HG02571 (cell line): ENCODE results near the gene PJA2.

Source experiments
- ATAC-seq: cut with Tn5 transposase; IDR thresholded peaks from one replicate; pipeline ENCODE4 v1.9.1; 2021; ENCODE audit warnings: mild to moderate bottlenecking, moderate library complexity; ENCODE audit not compliant: unreplicated experiment

PJA2 gene

GRCh38 chr5:109351988-109352864 lies 57.5 kb downstream of the PJA2 start:
- no peak for ATAC-seq

GRCh38 chr5:109350537-109351270 lies 59.1 kb downstream of the PJA2 start:
- no peak for ATAC-seq

- ATAC-seq = no peak
These were observed 60.4 kb downstream of the PJA2 start for GRCh38 chr5:109349388-109349787.

GRCh38 chr5:109347252-109347888 lies 62.4 kb downstream of the PJA2 start:
- ATAC-seq = no peak

DNA sequence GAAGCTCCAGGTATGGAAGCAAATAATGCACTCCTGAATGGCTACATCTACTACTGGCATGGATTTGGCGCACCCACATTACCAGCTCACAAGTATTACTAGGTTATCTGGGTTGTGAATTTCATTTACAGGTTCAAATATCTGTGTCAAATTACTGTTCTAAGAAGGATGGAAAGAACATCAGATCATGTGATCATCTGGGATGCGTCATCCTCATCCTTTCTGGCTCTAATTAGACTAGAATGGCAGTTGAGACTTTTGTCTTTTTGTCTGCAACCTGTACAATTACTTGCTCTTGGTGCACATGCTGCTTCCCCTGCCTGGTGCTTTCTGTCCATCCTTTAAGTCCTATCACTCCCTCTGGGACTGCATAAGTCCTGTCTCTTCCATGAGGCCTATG lies 64.1 kb downstream of the PJA2 start:
- ATAC-seq = no peak

DNA sequence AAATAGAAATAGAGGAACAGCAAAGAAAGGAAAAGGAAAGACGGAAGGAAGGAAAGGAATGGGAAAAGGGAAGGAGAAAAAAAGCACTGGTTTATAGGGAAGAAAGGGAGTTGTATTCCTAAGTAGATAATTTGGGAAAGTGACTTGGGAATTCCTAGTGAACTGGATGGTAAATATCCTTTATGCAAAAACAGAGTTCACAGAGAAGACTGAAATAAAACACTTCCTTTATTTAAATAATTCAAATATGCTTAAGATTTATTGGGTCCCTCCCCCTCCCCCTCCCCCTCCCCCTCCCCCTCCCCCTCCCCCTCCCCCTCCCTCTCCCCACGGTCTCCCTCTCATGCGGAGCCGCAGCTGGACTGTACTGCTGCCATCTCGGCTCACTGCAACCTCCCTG lies 69.4 kb downstream of the PJA2 start:
- ATAC-seq = no peak

DNA sequence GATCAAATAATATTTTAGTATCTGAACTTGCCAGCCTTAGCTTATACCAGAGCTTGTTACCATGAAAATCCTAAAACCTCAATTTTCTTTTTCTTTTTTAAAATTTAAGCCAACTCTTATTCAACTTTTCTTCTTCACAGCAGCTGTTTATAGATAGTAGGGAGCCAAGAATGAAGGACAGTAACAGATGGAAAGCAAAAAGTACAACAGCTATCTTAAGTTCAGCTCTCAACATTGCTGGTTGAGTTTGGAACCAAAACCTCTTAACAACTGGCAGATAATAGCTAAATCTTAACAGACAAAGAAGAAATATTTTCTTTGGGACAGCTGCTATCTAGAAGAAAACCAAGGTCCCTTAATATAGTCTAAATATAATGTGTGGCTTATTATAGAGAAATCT lies 74.7 kb downstream of the PJA2 start:
- no peak for ATAC-seq

GRCh38 chr5:109334056-109334455 lies 75.7 kb downstream of the PJA2 start:
- ATAC-seq = no peak

DNA sequence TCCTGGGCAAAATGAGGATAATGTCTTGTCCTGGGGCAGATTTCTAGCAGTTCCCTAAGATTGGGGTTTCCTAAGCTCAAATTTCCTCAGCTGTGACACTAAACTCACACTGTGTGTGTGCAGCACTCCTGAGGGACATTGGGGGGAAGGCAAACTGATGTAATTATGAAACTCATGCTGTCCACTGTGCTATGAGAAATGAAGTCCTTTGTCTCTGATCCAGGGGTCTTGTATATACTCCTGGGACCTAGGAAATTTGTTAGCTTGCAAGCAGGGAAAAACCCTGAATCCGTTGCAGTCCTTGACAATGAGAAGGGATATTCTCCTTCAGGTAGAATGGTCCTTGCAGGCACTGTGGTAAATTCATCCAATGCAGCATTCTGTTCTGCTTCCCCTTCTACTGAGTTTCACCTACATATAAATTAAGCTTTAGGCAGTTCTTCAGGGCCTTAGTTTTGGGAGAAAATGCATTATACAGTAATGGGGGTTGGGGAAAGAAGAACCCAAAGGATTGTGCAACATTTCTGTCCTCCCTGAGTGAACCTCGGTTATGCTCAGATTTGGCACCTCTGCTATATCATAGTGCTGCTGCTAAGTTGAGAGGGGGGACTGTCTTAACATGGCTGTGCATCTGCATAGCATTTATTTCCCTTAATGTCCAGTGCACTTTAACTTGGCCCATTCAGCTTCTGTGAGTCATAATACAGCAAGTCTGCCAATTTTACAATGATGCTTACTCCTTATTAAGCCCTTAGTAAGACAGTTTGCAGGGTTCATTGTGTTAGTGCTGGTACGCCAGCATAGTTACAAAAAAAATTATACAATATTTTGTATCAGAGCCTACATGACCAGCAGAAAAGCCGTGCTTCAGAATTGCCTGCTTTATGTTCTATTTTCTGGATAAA lies 80.2 kb downstream of the PJA2 start:
- no peak for ATAC-seq

- no peak for ATAC-seq
These were observed 81.1 kb downstream of the PJA2 start for GRCh38 chr5:109328626-109329025.

- ATAC-seq = no peak
These were observed 82.2 kb downstream of the PJA2 start for GRCh38 chr5:109327570-109327969.

DNA sequence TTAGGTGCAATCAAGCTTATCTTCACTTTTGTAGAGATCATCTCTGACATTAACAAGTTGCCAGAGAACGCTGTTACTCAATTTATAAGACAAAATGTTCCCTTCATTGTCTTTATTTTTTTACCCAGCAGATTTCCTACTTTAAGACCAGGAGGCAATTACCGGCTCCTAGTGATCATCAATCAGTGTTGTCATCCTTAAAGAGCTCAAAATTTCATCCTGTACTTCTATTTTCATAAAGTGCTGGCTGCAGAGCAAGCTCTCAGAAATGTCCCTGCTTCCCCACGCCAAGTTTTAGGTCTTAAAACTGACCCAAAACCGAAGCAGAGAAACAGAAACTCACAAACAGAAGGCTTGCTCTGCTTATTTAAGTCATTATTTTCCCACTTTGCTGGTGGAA lies 82.9 kb downstream of the PJA2 start:
- ATAC-seq = no peak

DNA sequence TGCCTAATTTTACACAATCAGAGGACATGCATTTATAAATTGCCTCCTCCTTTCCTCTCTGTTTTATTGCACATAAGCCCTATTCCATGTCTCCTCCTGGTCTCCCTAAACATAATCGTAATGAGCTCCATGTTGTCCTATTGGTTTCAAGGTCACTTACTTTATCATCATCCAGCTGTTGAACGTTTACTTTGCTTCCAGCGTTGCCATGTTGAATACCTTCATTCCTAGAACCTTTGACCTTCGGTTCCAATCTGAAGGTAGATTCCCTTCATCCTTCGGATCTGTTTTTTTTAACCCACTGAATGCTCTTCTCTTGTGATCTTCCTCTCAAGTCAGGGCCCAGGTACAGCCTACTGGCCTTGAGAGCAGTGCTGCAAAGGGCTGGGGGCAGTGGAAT lies 84.3 kb downstream of the PJA2 start:
- no peak for ATAC-seq

DNA sequence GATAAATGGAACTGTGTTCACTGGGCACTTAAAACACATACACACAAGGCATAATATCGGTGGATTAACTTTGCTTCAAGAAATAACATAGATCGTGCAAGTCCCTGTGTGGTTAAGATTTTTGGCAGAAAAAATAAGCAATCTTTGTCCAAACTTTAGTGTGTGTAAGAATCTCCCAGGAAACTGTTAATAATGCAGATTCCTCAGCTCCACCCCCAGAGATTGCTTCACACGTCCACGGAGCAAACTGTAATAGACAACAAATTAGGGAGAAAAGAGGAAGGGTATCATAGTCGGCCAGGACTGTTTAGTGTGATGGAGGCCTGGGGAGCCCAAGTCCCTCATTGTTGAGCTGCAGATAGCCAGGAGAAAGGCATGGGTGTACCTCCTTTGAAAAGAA lies 84.8 kb downstream of the PJA2 start:
- ATAC-seq = no peak

- no peak for ATAC-seq
These were observed 85.4 kb downstream of the PJA2 start for GRCh38 chr5:109324351-109324750.

GRCh38 chr5:109322694-109323093 lies 87.1 kb downstream of the PJA2 start:
- ATAC-seq = no peak

GRCh38 chr5:109319351-109319750 lies 90.4 kb downstream of the PJA2 start:
- ATAC-seq = no peak

DNA sequence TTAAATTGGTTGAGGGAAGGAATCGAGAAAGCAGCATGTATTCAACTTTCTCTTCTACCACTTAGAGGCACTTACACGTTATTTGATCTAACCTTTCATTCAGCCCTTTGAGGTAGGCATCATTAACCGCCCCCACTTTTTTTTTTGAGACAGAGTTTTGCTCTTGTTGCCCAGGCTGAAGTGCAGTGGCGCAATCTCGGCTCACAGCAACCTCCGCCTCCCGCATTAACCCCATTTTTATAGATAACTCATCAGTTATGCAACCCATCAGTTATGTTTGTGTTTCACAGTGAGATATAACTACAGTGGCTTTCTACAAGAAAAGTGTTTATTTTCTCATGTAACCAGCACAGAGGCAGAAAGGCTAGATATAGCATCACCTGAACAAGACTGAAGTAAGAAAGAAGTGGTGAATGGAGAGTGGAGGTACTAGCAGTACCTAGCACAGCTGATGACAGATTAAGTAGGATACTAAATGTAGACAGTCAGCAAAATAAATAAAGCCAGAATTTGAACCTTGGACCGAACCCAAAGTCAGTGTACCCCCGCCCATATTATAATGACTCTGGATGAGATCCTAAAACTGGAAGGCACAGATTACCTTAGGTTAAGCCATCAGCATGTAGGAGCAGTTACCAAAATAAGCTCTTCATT lies 91.2 kb downstream of the PJA2 start:
- ATAC-seq = no peak

DNA sequence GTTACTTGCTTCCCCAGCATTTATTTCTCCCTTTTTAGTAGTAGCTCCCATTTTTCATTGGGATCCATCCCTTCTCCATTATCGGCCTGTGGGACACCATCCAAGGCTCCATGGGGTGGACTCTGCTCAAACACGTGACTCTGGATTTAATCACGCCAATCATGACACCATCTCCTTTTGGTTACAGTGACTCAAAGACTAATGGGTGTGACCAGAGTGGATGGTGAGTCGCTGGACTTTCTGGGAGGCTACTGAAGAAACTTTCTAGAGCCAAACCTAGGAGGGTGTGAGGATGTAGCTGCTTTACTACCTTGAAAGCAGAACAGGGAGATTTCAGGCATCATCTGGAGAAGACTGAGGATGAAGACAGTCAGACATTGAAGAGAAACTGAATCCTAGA lies 93.1 kb downstream of the PJA2 start:
- ATAC-seq = no peak

GRCh38 chr5:109315245-109315644 lies 94.5 kb downstream of the PJA2 start:
- no peak for ATAC-seq
